H1 (cell line): ENCODE results near the gene PDYN.

ENCODE experiments used
- ATF3 ChIP-seq: IDR thresholded peaks from 2 replicates; pipeline ENCODE4 v1.6.1; 2011; ENCODE audit warnings: low read depth, mild to moderate bottlenecking, low read length; ENCODE audit not compliant: insufficient read depth
- CTBP2 ChIP-seq: IDR thresholded peaks from 2 replicates; pipeline ENCODE4 v1.7.0; 2011; ENCODE audit warnings: borderline replicate concordance, mild to moderate bottlenecking, moderate library complexity, mixed read lengths, low read length; ENCODE audit not compliant: insufficient read depth, insufficient read length
- CTCF ChIP-seq, 3 experiments: IDR thresholded peaks; 1 replicate in 2 of 3; 2 replicates in 1 of 3; pipeline versions ENCODE4 v1.5.1 to v1.6.1; 2011; ENCODE audit warnings: low read length in 3 of 3, mild to moderate bottlenecking in 3 of 3, inconsistent platforms in 2 of 3, low read depth in 1 of 3, moderate library complexity in 1 of 3; ENCODE audit not compliant: insufficient read depth in 1 of 3; ENCODE audit errors: control extremely low read depth in 1 of 3
- EP300 ChIP-seq, 2 experiments: IDR thresholded peaks; 1 replicate in 1 of 2; 2 replicates in 1 of 2; pipeline ENCODE4 v1.6.1; 2011 to 2012; ENCODE audit warnings: low read depth in 2 of 2, low read length in 2 of 2, mild to moderate bottlenecking in 2 of 2, borderline replicate concordance in 1 of 2, inconsistent platforms in 1 of 2, moderate library complexity in 1 of 2
- GABPA ChIP-seq: IDR thresholded peaks from 2 replicates; pipeline ENCODE4 v1.6.1; 2011; ENCODE audit warnings: mild to moderate bottlenecking, low read length, moderate library complexity, borderline replicate concordance; ENCODE audit not compliant: insufficient read depth
- JUND ChIP-seq: IDR thresholded peaks from 2 replicates; pipeline ENCODE4 v1.6.1; 2011; ENCODE audit warnings: mild to moderate bottlenecking, improper control_type of control experiment, low read length
- KDM1A ChIP-seq: fragments of 200-600, 300-600 bp; sonication (generic); IDR thresholded peaks from 2 replicates; pipeline ENCODE4 v1.7.1; 2016; ENCODE audit warnings: mild to moderate bottlenecking, low read length, borderline replicate concordance
- NANOG ChIP-seq: IDR thresholded peaks from 2 replicates; pipeline ENCODE4 v1.6.1; 2011; ENCODE audit warnings: low read length, low read depth, mild to moderate bottlenecking, inconsistent platforms; ENCODE audit not compliant: insufficient read depth, poor library complexity, severe bottlenecking
- POLR2A ChIP-seq, 2 experiments: IDR thresholded peaks; 1 replicate in 1 of 2; 2 replicates in 1 of 2; pipeline ENCODE4 v1.6.1; 2011; ENCODE audit warnings: low read depth in 2 of 2, low read length in 2 of 2, mild to moderate bottlenecking in 2 of 2; ENCODE audit errors: control extremely low read depth in 1 of 2
- RFX5 ChIP-seq: IDR thresholded peaks from 2 replicates; pipeline ENCODE4 v1.6.1; 2011; ENCODE audit warnings: low read depth, low read length, improper control_type of control experiment, borderline replicate concordance
- SP4 ChIP-seq: IDR thresholded peaks from 2 replicates; pipeline ENCODE4 v1.6.1; 2012; ENCODE audit warnings: low read length, inconsistent platforms
- ZNF274 ChIP-seq: IDR thresholded peaks from 2 replicates; pipeline ENCODE4 v1.7.0; 2012; ENCODE audit warnings: low read length, borderline replicate concordance; ENCODE audit errors: extremely low read depth

- no peak for TF ChIP-seq JUND
- TF ChIP-seq EP300 (IDR thresholded peaks at IDR 0.05; ENCODE audit: borderline replicate concordance in 1 of 2, low read depth in 2 of 2, low read length in 2 of 2), result no peak
- TF ChIP-seq KDM1A, result no peak
- no peak for TF ChIP-seq GABPA
- no peak for TF ChIP-seq ATF3
- no peak for TF ChIP-seq ZNF274
- TF ChIP-seq CTBP2, result no peak
- TF ChIP-seq CTCF (IDR thresholded peaks at IDR 0.05; ENCODE audit: control extremely low read depth in 1 of 3, insufficient read depth in 1 of 3, low read depth in 1 of 3, low read length in 3 of 3), result no peak
- TF ChIP-seq POLR2A (IDR thresholded peaks at IDR 0.05; ENCODE audit: control extremely low read depth in 1 of 2, low read depth in 2 of 2, low read length in 2 of 2), result no peak
- TF ChIP-seq SP4, result no peak
- TF ChIP-seq RFX5, result no peak
- TF ChIP-seq NANOG, result no peak
Observed at GRCh38 chr20:1983301-1983700, 10.6 kb downstream of the PDYN start.
